NOMO-1 treated with DMSO at 0.1 percent for 48 hours (cell line): ENCODE results near the gene C1orf167.

Experiments used
- DNase-seq: peaks from one replicate; lab custom pipeline; 2025; ENCODE audit not compliant: unreplicated experiment; lab: John Stamatoyannopoulos, UW

Gene C1orf167

DNA sequence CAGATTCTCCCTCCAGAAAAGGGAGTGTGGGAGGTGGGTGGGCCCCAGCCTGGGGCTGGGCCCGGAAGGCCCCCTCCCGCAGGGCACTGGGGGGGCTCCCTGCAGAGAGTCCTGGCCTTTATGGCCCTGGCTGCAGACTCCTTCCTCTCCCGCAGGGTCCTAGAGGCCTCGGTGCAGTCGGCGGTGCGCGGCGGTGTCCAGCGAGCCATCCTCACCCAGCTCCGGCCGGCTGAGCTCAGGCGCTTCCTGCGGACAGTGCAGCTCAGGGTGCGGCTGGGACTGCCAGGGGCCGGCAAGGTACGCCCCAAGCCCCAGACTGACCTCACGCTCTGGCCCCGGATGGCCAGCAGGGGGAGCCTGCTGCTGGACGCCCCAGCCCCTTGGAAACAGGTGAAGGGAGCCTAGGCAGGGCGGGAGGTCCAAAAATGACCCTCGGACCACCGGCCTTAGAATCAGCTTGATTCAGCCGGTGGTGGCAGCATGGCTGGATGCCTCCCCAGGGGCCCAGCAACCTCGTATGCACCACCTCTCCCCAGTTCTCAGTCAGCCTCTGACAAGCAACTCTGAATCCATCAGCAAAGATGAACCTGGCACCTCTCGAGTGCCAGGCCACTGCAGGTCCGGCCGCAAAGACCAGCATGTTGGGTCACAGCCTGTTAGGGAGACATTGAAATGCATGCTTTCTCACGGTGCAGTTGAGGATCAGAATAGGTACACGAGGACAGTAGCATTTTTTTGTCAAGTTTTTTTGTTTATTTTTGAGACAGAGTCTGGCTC lies 23.2 kb downstream of the C1orf167 start:
- DNase-seq = peak; percentile 10

DNA sequence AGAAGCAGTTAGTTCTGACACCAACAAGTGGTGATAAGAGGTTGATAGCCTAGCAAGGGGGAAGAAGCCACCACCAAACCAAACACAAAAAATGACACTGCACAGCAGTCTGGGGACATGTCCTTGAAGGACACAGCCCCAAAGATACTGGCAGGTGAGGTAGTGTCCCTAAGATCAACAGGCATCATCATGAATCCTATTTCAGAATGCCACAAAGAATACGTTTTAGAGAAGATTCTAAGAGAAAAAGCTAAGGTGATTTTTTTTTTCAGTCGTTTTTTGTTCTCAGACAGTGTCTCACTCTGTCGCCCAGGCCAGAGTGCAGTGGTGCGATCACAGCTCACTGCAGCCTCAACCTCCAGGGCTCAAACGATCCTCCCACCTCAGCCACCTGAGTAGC lies 24.2 kb downstream of the C1orf167 start:
- DNase-seq = no peak

GRCh38 chr1:11787251-11787803 lies 25.3 kb downstream of the C1orf167 start:
- DNase-seq = no peak

- DNase-seq = no peak
Observed at GRCh38 chr1:11787804-11788436, 25.9 kb downstream of the C1orf167 start.

DNA sequence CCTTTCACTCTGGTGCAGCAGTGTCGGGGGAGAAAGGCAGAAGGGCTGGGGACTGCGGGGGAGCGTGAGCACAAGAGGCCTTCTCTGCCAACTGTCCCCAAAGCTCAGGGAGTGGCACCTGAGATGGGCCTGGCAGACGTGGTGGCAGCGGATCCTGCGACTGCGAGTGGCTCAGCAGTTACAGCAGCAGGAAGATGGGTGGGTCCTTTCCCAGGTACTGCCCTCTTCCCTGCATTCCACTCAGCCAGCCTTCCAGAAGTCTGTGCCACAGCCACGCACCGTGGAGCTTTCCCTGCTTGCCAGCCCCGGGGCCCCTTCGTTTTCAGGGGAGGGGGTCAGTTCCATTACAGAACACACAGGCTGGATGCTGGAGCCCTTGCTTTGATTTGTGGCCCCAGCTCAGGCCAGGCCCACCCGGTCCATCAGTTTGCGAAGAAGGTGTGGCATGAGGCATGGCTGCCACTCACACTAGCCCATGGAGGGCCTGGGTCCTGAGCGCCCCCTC lies 26.6 kb downstream of the C1orf167 start:
- no peak for DNase-seq

DNA sequence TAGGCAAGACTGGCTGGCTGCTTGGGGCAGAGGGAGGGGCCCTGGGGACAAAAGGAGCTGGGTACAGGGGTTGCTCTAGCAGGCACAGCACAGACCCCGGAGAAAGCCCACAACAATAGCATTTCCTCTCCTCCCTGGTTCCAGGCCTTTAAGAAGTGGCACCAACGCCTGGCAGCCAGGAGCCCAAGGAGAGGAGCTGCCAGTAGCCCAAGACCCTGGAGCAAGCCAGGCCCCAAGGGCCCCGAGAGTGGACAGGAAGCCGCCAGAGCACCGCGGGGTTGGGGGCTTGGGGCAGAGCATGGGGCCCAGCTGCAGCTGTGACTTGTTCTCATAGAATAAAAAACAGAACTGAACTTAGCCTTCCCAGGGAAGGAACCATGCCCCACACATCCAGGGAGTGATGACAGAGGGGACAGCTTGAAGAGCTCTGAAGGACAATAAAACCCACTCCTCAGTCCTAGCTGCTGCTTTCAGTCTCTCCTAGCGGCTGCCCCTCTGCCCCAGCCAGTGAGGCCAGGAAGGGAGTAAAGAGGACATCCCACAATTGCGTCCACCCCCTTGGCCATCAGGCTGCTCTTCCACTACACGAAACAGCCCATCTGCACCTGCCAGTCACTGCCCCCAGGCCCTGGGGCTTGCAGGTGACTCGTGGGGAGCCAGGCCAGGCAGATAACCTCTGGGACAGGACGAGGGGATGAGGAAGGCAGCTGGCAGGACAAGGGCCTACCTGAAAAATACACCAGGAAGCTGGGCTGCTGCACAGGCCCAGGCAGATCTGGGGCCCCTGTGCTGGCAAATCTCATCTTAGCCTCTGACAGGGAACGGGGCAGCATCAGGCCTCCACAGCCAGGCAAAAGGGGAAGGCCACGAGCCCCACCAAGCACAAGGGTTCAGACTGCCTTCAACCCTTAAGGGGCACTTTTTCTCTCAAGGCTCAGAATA lies 27.4 kb downstream of the C1orf167 start:
- DNase-seq = no peak

DNA sequence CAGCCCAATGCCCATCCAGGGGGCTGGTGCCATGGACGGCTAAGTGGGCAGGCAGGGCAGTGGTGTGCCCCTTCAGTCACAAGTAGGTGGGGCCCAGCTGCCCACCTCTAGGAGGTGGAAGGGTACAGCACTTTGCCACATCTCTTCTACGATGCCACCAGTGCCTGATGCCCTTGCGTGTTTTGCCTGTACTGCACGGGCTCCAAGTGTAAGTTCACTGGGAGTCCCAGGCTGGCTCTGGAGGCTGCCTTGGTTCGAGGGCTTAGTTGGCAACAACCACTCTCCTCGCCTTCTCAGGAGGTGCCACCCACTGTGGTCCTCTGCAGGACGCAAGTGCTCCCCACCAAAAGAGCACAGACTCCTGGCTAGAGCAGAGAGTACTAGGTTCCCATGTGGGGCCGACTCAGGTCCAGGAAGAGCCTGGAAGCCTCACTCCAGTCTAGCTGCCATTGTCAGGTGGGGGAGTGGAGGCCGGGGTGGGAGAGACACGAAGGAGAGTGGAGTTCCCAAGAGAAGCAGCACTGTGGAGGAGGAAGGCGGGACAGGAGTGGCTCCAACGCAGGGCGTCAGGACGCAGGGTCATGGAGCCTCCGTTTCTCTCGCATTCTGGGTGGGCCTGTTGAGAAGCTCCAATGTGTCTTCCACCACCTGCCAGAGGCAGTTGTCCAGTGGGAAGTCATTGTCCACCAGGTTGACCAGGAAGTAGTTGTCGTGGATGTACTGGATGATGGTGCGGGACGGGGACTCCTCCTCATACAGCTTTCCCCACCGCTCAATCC lies 28.3 kb downstream of the C1orf167 start:
- no peak for DNase-seq

GRCh38 chr1:11790880-11791715 lies 29.1 kb downstream of the C1orf167 start:
- peak; percentile 83 for DNase-seq

DNA sequence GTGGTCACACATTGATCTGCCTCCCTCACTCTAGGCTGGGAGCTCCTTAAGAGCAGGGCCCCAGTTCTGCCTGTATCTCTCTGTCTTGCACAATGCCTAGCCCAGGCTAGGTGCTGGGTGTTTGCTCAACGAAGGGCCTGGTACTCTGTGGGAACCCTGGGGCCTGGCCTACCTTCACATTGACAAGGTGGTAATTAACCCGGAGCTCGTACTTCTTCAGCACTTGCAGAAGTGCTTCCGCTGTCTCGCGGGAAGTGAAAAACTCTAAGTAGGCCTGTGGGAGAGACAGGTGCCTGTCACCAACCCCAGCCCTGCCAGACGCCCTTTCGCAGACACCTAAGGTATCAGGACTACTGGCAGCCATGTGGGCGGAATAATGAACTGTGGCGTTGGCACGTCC lies 30.1 kb downstream of the C1orf167 start:
- DNase-seq = peak; percentile 5

DNA sequence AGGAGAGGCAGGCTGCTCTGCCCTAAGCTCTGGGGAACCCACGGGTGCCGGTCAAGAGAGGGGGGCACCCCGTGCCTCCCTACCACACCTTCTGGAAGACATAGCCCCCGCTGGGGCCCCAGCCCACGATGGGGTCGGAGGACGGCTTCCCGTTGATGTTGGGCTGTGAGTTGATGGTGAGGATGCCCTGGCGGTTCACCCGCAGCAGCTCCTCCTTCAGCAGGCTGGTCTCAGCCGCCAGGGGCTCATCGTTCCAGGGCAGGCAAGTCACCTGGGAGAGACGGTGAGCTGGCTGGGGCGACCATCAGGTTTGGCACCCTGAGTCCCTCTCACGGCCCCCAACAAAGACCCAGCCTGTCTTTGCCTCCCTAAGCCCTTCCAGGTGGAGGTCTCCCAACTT lies 31.8 kb downstream of the C1orf167 start:
- no peak for DNase-seq

DNA sequence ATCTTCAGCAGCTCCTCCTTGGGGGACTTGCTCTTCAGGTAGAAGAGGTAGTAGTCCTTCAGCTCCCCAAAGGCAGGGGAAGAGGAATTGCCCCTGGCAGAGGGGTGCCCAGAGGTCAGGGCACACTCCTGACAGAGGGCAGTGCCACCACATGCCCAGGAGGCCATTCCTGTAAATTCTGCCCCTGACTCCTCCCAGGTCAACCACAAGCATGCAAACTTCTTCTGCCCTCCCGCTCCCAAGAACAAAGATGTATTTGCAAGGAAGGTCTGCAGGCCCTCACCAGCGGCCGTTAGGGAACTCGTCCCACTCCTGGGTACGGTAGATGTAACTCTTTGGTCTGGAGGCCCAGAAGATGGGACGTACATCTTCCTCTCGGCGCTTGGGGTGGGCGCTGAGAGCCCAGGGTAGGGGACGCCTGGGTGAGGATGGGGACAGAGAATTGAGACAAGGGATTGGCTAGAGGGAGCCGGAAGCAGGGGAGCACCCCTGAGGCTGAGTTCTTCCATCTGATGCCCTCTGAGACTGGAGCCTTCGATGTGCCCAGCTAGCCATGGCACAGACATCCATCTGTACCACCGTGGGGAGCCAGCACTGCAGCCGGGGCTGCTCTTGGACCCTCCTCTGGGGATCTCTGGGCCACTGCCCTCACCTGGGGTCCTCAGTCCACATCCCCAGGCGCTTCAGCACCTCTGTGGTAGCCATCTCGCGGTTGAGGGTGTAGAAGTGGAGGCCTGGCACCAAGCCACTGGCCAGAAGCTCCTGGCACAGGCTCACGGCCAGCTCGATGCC lies 32.6 kb downstream of the C1orf167 start:
- DNase-seq = no peak

DNA sequence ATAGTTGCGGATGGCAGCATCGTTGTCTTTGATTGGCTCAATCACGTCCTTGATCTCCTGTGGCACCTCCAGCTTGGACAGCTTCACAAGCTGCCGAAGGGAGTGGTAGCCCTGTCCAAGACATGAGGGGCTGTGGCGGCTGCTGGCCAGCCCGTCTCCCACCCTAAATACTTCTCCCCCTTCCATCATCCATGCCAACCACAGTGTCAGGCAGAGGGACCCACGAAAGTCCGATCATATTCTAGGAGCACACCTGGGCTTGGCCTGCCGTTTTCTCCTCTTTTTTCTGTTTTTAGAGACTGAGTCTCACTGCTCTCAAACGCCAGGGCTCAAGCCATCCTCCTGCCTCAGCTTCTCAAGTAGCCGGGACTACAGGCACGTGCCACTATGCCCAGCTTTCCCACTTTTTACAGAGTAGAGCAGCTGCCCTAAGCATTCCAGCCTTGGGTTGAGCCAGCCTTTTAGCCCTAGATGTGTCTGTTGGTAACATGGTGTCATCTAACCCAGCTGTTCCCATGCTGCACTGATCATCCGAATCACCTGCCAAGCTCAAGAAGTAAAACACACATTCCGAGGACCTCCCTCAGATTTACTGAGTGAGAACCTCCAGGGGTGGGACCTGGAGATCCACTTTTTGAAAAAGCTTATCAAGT lies 33.4 kb downstream of the C1orf167 start:
- DNase-seq = no peak

DNA sequence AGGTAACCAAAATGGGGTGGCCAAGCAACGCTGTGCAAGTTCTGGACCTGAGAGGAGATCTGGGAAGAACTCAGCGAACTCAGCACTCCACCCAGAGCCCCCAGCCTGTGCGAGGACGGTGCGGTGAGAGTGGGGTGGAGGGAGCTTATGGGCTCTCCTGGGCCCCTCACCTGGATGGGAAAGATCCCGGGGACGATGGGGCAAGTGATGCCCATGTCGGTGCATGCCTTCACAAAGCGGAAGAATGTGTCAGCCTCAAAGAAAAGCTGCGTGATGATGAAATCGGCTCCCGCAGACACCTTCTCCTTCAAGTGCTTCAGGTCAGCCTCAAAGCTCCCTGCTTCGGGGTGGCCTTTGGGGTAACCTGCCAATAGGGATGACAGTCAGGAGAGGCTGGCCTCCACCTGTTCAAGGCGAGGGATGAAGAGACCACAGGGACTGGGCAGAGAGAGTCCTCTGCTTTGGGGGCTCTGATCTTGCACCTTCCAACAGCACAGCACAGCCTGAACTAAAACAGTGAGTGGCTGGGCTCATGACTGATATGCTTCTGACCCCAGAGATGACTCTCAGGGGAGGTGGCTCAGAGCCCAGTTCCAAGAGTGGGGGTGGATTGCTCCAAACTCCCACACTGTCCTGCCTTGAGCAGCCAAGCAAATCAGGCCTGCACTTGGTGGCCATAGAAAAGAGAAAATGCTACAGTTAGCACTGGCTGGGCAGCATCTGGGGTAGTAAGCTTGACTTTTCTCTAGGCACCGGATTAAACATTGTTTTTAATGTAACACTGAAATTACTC lies 34.2 kb downstream of the C1orf167 start:
- no peak for DNase-seq

- DNase-seq = no peak
Observed at GRCh38 chr1:11797525-11798216, 35.7 kb downstream of the C1orf167 start.

DNA sequence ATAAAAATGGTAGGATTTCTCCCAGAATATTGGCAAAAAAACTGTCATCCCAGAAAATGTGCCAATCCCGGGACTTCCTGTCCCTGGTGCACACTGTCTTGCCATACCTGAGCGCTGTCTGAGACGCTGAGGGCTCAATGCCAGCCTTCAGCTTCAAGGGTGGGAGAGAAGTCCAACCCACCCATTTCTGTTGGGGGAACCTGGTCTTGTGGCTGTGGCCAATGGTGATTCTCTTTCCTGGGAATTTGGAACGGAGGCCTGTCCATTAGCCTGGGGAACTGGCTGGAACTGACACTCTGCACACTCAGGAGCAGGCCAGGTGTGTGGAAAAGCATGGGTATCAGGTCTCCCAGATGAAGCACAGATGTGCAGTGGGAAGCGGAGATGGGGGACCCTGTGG lies 37.1 kb downstream of the C1orf167 start:
- no peak for DNase-seq

GRCh38 chr1:11799896-11800295 lies 37.9 kb downstream of the C1orf167 start:
- no peak for DNase-seq

GRCh38 chr1:11800391-11800755 lies 38.4 kb downstream of the C1orf167 start:
- no peak for DNase-seq
